GM12878 (cell line): ENCODE measurements around the gene CCDC43. TPM values are rescaled to one million over a fixed set of nuclear protein-coding genes. Genes with fewer than 3 reads are reported as not detected.

Experiments
- ATAC-seq: fragments of 200-7000 bp; cut with Tn5 transposase; 3 replicates; pipeline ENCODE4 v1.9.1; 2020; ENCODE audit warnings: mild to moderate bottlenecking, moderate library complexity
- BruUV-seq: library from RNA; stranded (reverse); fragments of 400-500 nt; replicated peaks from 2 replicates; lab custom pipeline; 2021; lab: Mats Ljungman, UMichigan
- CTCF ChIA-PET: fragments of 300-600 bp; sonication (Branson Sonifier 250); formaldehyde crosslinking; extraction: SDS; loops from one replicate; lab custom pipeline; 2021; ENCODE audit warnings: inconsistent platforms; lab: Yijun Ruan, JAX
- POLR2A ChIA-PET: fragments of 350-600 bp; formaldehyde crosslinking; extraction: SDS; loops from one replicate; lab custom pipeline; 2021; ENCODE audit warnings: inconsistent platforms; lab: Charles Lee
- RAD21 ChIA-PET: fragments of 300-600 bp; sonication (Branson Sonifier 250); formaldehyde crosslinking; loops from one replicate; lab custom pipeline; 2023; ENCODE audit warnings: antibody characterized with exemption; ENCODE audit not compliant: unreplicated experiment; lab: Charles Lee
- SMC1A ChIA-PET: fragments of 300-600 bp; sonication (Branson Sonifier 250); formaldehyde crosslinking; loops from one replicate; lab custom pipeline; 2023; ENCODE audit not compliant: unreplicated experiment, uncharacterized antibody; lab: Charles Lee
- DNase-seq: peaks from one replicate; pipeline ENCODE4 v3.0.0-alpha.2; 2011; ENCODE audit warnings: low read depth, low spot score
- FAIRE-seq: peaks from 3 replicates; lab custom pipeline; 2011; peaks lifted over from hg19 to GRCh38; lab: Jason Lieb, UNC
- H2AFZ ChIP-seq: 2 replicates; pipeline ENCODE4 v1.6.0; 2011; ENCODE audit warnings: low read depth, low read length, control low read depth; ENCODE audit not compliant: control insufficient read depth
- H3K27ac ChIP-seq: 2 replicates; pipeline ENCODE4 v1.5.1; 2011; ENCODE audit warnings: control low read depth; ENCODE audit not compliant: control insufficient read depth, insufficient read depth
- H3K27me3 ChIP-seq, 2 experiments: replicated peaks in 1 of 2; 2 replicates each; pipeline versions ENCODE4 v1.6.0 to v1.6.1; 2011; ENCODE audit warnings: low read length in 1 of 2; ENCODE audit not compliant: control insufficient read depth in 2 of 2, insufficient read depth in 2 of 2
- H3K36me3 ChIP-seq, 2 experiments: 2 replicates each; pipeline ENCODE4 v1.5.1; 2011; ENCODE audit warnings: low read length in 1 of 2; ENCODE audit not compliant: control insufficient read depth in 2 of 2, insufficient read depth in 2 of 2
- H3K4me1 ChIP-seq: 2 replicates; pipeline ENCODE4 v1.6.1; 2011; ENCODE audit warnings: mild to moderate bottlenecking, low read length, moderate library complexity, mixed read lengths; ENCODE audit not compliant: control insufficient read depth, insufficient read depth
- H3K4me2 ChIP-seq: 2 replicates; pipeline ENCODE4 v1.6.0; 2011; ENCODE audit warnings: control low read depth; ENCODE audit not compliant: control insufficient read depth, insufficient read depth
- H3K4me3 ChIP-seq: fragments of 200-600 bp; sonication (generic); 2 replicates; pipeline ENCODE4 v1.5.1; 2016
- H3K79me2 ChIP-seq: 2 replicates; pipeline ENCODE4 v1.6.0; 2011; ENCODE audit warnings: low read length; ENCODE audit not compliant: control insufficient read depth, insufficient read depth
- H3K9ac ChIP-seq: 2 replicates; pipeline ENCODE4 v1.8.0; 2011; ENCODE audit warnings: low read length, control low read depth, mixed read lengths; ENCODE audit not compliant: control insufficient read depth, insufficient read depth
- H3K9me3 ChIP-seq: replicated peaks from 3 replicates; pipeline ENCODE4 v1.5.1; 2011; ENCODE audit warnings: mild to moderate bottlenecking, low read length; ENCODE audit not compliant: control insufficient read depth, insufficient read depth
- H4K20me1 ChIP-seq: 2 replicates; pipeline ENCODE4 v1.6.0; 2011; ENCODE audit not compliant: control insufficient read depth, insufficient read depth
- BHLHE40 ChIP-seq, 2 experiments: fragments of 450-650 bp in 1 of 2; IDR thresholded peaks; 2 replicates each; pipeline ENCODE4 v1.6.1; 2011 to 2017; ENCODE audit warnings: low read depth in 2 of 2, borderline replicate concordance in 1 of 2, improper control_type of control experiment in 1 of 2, low read length in 1 of 2, mild to moderate bottlenecking in 1 of 2
- CBX3 ChIP-seq: fragments of 200-600 bp; sonication (generic); IDR thresholded peaks from 2 replicates; pipeline ENCODE4 v1.6.1; 2016; ENCODE audit warnings: low read depth, borderline replicate concordance
- FOXK2 ChIP-seq: fragments of 450-650 bp; IDR thresholded peaks from 2 replicates; pipeline ENCODE4 v1.6.1; 2017; ENCODE audit warnings: mild to moderate bottlenecking, moderate library complexity
- JUNB ChIP-seq: IDR thresholded peaks from 2 replicates; pipeline ENCODE4 v1.6.1; 2016; ENCODE audit warnings: antibody characterized with exemption, mild to moderate bottlenecking
- NBN ChIP-seq: fragments of 450-650 bp; IDR thresholded peaks from 2 replicates; pipeline ENCODE4 v1.6.1; 2016
- RFX5 ChIP-seq: IDR thresholded peaks from 2 replicates; pipeline ENCODE4 v1.6.1; 2011; ENCODE audit warnings: low read depth, low read length, improper control_type of control experiment
- SPI1 ChIP-seq: IDR thresholded peaks from 2 replicates; pipeline ENCODE4 v1.6.1; 2011; ENCODE audit warnings: low read depth, mild to moderate bottlenecking, low read length, moderate library complexity, borderline replicate concordance; ENCODE audit not compliant: insufficient read depth
- SREBF1 ChIP-seq: IDR thresholded peaks from 2 replicates; pipeline ENCODE4 v1.6.1; 2012; ENCODE audit warnings: mild to moderate bottlenecking, low read length
- TAF1 ChIP-seq: IDR thresholded peaks from 2 replicates; pipeline ENCODE4 v1.6.1; 2011; ENCODE audit warnings: mild to moderate bottlenecking, low read depth, low read length, borderline replicate concordance
- YBX1 ChIP-seq: fragments of 450-650 bp; IDR thresholded peaks from 2 replicates; pipeline ENCODE4 v1.6.1; 2016; ENCODE audit warnings: antibody characterized with exemption
- WGBS: methylation state at CpG from one replicate; pipeline ENCODE4 v1.1.6; 2016; ENCODE audit warnings: low lambda C conversion rate; ENCODE audit not compliant: insufficient replicate concordance, insufficient coverage; ENCODE audit errors: missing lambda C conversion rate; 5-methylcytosine and 5-hydroxymethylcytosine counted together
- in situ Hi-C: fragments of 300-500 bp; cut with MboI; formaldehyde crosslinking; loops from 9 replicates; pipeline ENCODE4 v1.14.3; 2018; ENCODE audit warnings: mixed read lengths
- intact Hi-C: fragments of 100-400 bp; cut with micrococcal nuclease; formaldehyde crosslinking; loops from one replicate; pipeline ENCODE4 v1.14.2; 2022; ENCODE audit not compliant: unreplicated experiment
- polyA plus RNA-seq, 11 experiments: library from polyadenylated mRNA; depleted of rRNA in 4 of 11; unstranded in 6 of 11; stranded (reverse) in 5 of 11; fragments of >200 nt; fragmentation: Nextera tagmentation in 4 of 11; fragmentation: Illumina TruSeq in 1 of 11; extraction: Ambion mirVana in 4 of 11; extraction: Trizol in 1 of 11; gene quantifications; 1 replicate in 1 of 11; 2 replicates in 10 of 11; pipeline versions ENCODE4 v1.2.1 to v1.2.3, GENCODE V29; 2011 to 2016; ENCODE audit warnings: inconsistent platforms in 2 of 11, missing spikeins in 2 of 11, low read depth in 1 of 11
- total RNA-seq, 4 experiments: library from RNA; depleted of rRNA in 3 of 4; stranded (reverse); fragments of >200 nt in 3 of 4; fragmentation: Illumina TruSeq in 1 of 4; extraction: Trizol in 1 of 4; gene quantifications; 2 replicates each; pipeline versions ENCODE4 v1.2.1 to v1.2.3, GENCODE V29; 2013 to 2021
- TF ChIP-seq, protein P1 (sequence below): IDR thresholded peaks from 2 replicates; pipeline ENCODE4 v1.6.1; 2012; ENCODE audit warnings: low read depth, low read length, improper control_type of control experiment

The CCDC43 gene
- total and polyA plus RNA-seq, 10 of the 15 experiments (the other 5 are each of a cell fraction or from before 2014, with no cell fraction given): 10.8 to 42.3 (median 24.1) TPM

DNA sequence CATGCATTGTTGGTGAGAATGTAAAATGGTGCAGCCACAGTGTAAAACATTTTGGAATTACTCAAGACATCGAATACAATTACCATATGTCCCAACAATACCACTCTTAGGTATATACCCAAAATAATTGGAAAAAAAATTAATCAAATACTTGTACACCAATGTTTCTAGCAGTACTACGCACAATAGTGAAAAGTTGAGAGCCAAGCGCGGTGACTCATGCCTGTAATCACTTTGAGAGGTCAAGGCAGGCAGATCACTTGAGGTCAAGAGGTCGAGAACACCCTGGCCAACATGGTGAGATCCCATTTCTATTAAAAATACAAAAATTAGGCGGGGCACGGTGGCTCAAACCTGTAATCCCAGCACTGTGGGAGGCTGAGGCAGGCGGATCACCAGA lies 36.8 kb downstream of the CCDC43 start (continued):
- TF ChIP-seq, protein P1, sequence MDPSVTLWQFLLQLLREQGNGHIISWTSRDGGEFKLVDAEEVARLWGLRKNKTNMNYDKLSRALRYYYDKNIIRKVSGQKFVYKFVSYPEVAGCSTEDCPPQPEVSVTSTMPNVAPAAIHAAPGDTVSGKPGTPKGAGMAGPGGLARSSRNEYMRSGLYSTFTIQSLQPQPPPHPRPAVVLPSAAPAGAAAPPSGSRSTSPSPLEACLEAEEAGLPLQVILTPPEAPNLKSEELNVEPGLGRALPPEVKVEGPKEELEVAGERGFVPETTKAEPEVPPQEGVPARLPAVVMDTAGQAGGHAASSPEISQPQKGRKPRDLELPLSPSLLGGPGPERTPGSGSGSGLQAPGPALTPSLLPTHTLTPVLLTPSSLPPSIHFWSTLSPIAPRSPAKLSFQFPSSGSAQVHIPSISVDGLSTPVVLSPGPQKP: no peak
- TF ChIP-seq FOXK2 (no peak), TAF1 (no peak), SREBF1 (no peak), SPI1 (no peak), YBX1 (no peak), NBN (no peak), JUNB (no peak), BHLHE40 (IDR thresholded peaks at IDR 0.05; ENCODE audit: borderline replicate concordance in 1 of 2, low read depth in 2 of 2, low read length in 1 of 2) (no peak)

DNA sequence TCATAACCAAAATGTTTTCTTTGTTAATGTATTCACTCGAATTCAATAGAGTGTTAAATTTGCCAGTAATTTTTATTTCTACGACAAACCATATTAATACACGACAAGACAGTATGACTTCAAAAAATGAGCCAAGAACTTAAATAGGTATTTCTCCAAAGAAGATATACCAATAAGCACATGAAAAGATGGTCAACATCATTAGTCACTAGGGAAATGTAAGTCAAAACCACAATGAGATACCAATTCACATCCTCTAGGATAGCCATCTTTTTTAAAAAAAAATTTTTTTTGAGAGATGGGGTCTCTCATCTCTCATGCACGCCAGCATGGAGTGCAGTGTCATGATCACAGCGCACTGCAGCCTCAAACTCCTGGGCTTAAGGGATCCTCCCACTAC lies 38.3 kb downstream of the CCDC43 start:
- intact Hi-C loops: no loop called here
- Histone ChIP-seq H3K79me2 (no peaks in the 10 kb centered on the region), H3K27ac (no peak overlapping the region), H3K9ac (no peak overlapping the region), H3K36me3 (no peaks in the 10 kb centered on the region), H3K4me1 (no peaks in the 10 kb centered on the region), H4K20me1 (no peaks in the 10 kb centered on the region), H3K27me3 (no peaks in the 10 kb centered on the region; a peak in 1 of 4 replicates), H2AFZ (no peak overlapping the region), H3K4me2 (no peak overlapping the region), H3K9me3 (no peaks in the 10 kb centered on the region; the same call in 2 of the 3 replicates), H3K4me3 (no peak overlapping the region)
- DNase-seq (no peak), FAIRE-seq (no peak), ATAC-seq (no peak)
- 48% methylated on average over 5 of the region's 5 CpGs for WGBS
- ChIA-PET CTCF (interaction anchor here (0.7 kb wide), 1 partner anchor 18 kb away, joined by 3 read pairs; no protein-coding TSS in a partner anchor), RAD21 (no interaction called here), POLR2A (no interaction called here), SMC1A (no interaction called here)
- in situ Hi-C loops: no loop called here
- no TSS peak for BruUV-seq
- TF ChIP-seq RFX5 (peak; percentile 55; the same call in 1 of the 2 replicates), CBX3 (no peak)
